Measurements from ENCODE around the gene TSEN34.
"Not testable (repeated sequence)": the region's sequence is repeated elsewhere in the genome, so short reads cannot be mapped to it uniquely, and the experiment has no call there.

The TSEN34 gene

GRCh38 chr19:54218960-54219661 lies 28.0 kb downstream of the TSEN34 start:
- H3K9me3 ChIP-seq (ENCODE audit: control insufficient read depth, insufficient read depth, low read length): no peaks in the 10 kb centered on the region
- H3K4me1 ChIP-seq (ENCODE audit: insufficient read depth, low read length): no peaks in the 10 kb centered on the region; the same call in 1 of the 2 replicates
- no peak overlapping the region for H3K9ac ChIP-seq (ENCODE audit: low read depth, low read length)
- H3K36me3 ChIP-seq (ENCODE audit: insufficient read depth, low read length): no peaks in the 10 kb centered on the region

- not testable (repeated sequence) for H3K9me3 ChIP-seq (ENCODE audit: control insufficient read depth, insufficient read depth, low read length); H3K9ac ChIP-seq (ENCODE audit: low read depth, low read length); H3K4me1 ChIP-seq (ENCODE audit: insufficient read depth, low read length); H3K36me3 ChIP-seq (ENCODE audit: insufficient read depth, low read length)
These were observed 28.6 kb downstream of the TSEN34 start for GRCh38 chr19:54219702-54220101.

GRCh38 chr19:54221947-54222346 lies 30.8 kb downstream of the TSEN34 start:
- not testable (repeated sequence) for H3K36me3 ChIP-seq (ENCODE audit: insufficient read depth, low read length); H3K9me3 ChIP-seq (ENCODE audit: control insufficient read depth, insufficient read depth, low read length); H3K9ac ChIP-seq (ENCODE audit: low read depth, low read length); H3K4me1 ChIP-seq (ENCODE audit: insufficient read depth, low read length)

- H3K4me1 ChIP-seq (ENCODE audit: insufficient read depth, low read length); H3K9ac ChIP-seq (ENCODE audit: low read depth, low read length); H3K9me3 ChIP-seq (ENCODE audit: control insufficient read depth, insufficient read depth, low read length); H3K36me3 ChIP-seq (ENCODE audit: insufficient read depth, low read length): not testable (repeated sequence)
These were observed 31.6 kb downstream of the TSEN34 start, which contains the start of gene LILRB3 for GRCh38 chr19:54222474-54223276. LILRB3 (minus strand) TSS chr19:54223007; CDS start chr19:54222976, 31 bp downstream.

- H3K4me1 ChIP-seq (ENCODE audit: insufficient read depth, low read length); H3K36me3 ChIP-seq (ENCODE audit: insufficient read depth, low read length); H3K9me3 ChIP-seq (ENCODE audit: control insufficient read depth, insufficient read depth, low read length); H3K9ac ChIP-seq (ENCODE audit: low read depth, low read length): not testable (repeated sequence)
These were observed 32.3 kb downstream of the TSEN34 start for GRCh38 chr19:54223277-54223936.

GRCh38 chr19:54223937-54224281 lies 32.8 kb downstream of the TSEN34 start:
- H3K9ac ChIP-seq (ENCODE audit: low read depth, low read length); H3K36me3 ChIP-seq (ENCODE audit: insufficient read depth, low read length); H3K4me1 ChIP-seq (ENCODE audit: insufficient read depth, low read length); H3K9me3 ChIP-seq (ENCODE audit: control insufficient read depth, insufficient read depth, low read length): not testable (repeated sequence)

GRCh38 chr19:54224619-54225018 lies 33.5 kb downstream of the TSEN34 start:
- not testable (repeated sequence) for H3K4me1 ChIP-seq (ENCODE audit: insufficient read depth, low read length); H3K9me3 ChIP-seq (ENCODE audit: control insufficient read depth, insufficient read depth, low read length); H3K36me3 ChIP-seq (ENCODE audit: insufficient read depth, low read length); H3K9ac ChIP-seq (ENCODE audit: low read depth, low read length)

- H3K36me3 ChIP-seq (ENCODE audit: insufficient read depth, low read length): no peaks in the 10 kb centered on the region
- 0 out of 2 replicates have a peak, but pooled peaks cover 5% of the 10 kb centered on the region for H3K9me3 ChIP-seq (ENCODE audit: control insufficient read depth, insufficient read depth, low read length)
- peaks cover 6% of the 10 kb centered on the region for H3K4me1 ChIP-seq (ENCODE audit: insufficient read depth, low read length)
- no peak overlapping the region for H3K9ac ChIP-seq (ENCODE audit: low read depth, low read length)
These were observed 38.0 kb downstream of the TSEN34 start for GRCh38 chr19:54229146-54229545.

GRCh38 chr19:54230031-54230430 lies 38.9 kb downstream of the TSEN34 start:
- H3K36me3 ChIP-seq (ENCODE audit: insufficient read depth, low read length): no peaks in the 10 kb centered on the region
- H3K9ac ChIP-seq (ENCODE audit: low read depth, low read length): no peak overlapping the region
- H3K9me3 ChIP-seq (ENCODE audit: control insufficient read depth, insufficient read depth, low read length): 0 out of 2 replicates have a peak, but pooled peaks cover 5% of the 10 kb centered on the region
- peaks cover 6% of the 10 kb centered on the region for H3K4me1 ChIP-seq (ENCODE audit: insufficient read depth, low read length)

GRCh38 chr19:54231077-54231931 lies 40.2 kb downstream of the TSEN34 start:
- H3K9me3 ChIP-seq (ENCODE audit: control insufficient read depth, insufficient read depth, low read length): 0 out of 2 replicates have a peak, but pooled peaks cover 5% of the 10 kb centered on the region
- H3K36me3 ChIP-seq (ENCODE audit: insufficient read depth, low read length): no peaks in the 10 kb centered on the region
- H3K4me1 ChIP-seq (ENCODE audit: insufficient read depth, low read length): peaks cover 6% of the 10 kb centered on the region
- H3K9ac ChIP-seq (ENCODE audit: low read depth, low read length): no peak overlapping the region; the same call in 1 of the 2 replicates

- Histone ChIP-seq H3K9ac (ENCODE audit: low read depth, low read length) (no peak overlapping the region), H3K36me3 (ENCODE audit: insufficient read depth, low read length) (no peaks in the 10 kb centered on the region), H3K9me3 (ENCODE audit: control insufficient read depth, insufficient read depth, low read length) (no peaks in the 10 kb centered on the region), H3K4me1 (ENCODE audit: insufficient read depth, low read length) (peaks cover 6% of the 10 kb centered on the region)
These were observed 42.8 kb downstream of the TSEN34 start for GRCh38 chr19:54233941-54234340.

- H3K4me1 ChIP-seq (ENCODE audit: insufficient read depth, low read length); H3K9ac ChIP-seq (ENCODE audit: low read depth, low read length); H3K9me3 ChIP-seq (ENCODE audit: control insufficient read depth, insufficient read depth, low read length); H3K36me3 ChIP-seq (ENCODE audit: insufficient read depth, low read length): not testable (repeated sequence)
These were observed 48.6 kb downstream of the TSEN34 start for GRCh38 chr19:54239491-54240371.

Data from ES-I3 (cell line).